ENCODE measurements around the gene PCDHB2.
"Not testable (repeated sequence)": the region's sequence is repeated elsewhere in the genome, so short reads cannot be mapped to it uniquely, and the experiment has no call there.

The PCDHB2 gene

GRCh38 chr5:141094481-141095262 is at the start of gene PCDHB2:
PCDHB2 (plus strand) TSS chr5:141094615; CDS start chr5:141094791, 176 bp downstream.
- Histone ChIP-seq H3K4me3 (ENCODE audit: low read length) (peak within 1 kb of the TSS; percentile 33), H3K4me1 (ENCODE audit: control insufficient read depth, insufficient read depth, low read length) (no peaks in the 10 kb centered on the region), H3K27me3 (ENCODE audit: control insufficient read depth, insufficient read depth, low read length) (no peaks in the 10 kb centered on the region), H3K9ac (ENCODE audit: low read length) (no peak within 1 kb of the TSS), H3K27ac (ENCODE audit: low read depth, low read length) (no peak within 1 kb of the TSS), H3K36me3 (ENCODE audit: control insufficient read depth, insufficient read depth, low read length) (no peaks in the 10 kb centered on the region)

DNA sequence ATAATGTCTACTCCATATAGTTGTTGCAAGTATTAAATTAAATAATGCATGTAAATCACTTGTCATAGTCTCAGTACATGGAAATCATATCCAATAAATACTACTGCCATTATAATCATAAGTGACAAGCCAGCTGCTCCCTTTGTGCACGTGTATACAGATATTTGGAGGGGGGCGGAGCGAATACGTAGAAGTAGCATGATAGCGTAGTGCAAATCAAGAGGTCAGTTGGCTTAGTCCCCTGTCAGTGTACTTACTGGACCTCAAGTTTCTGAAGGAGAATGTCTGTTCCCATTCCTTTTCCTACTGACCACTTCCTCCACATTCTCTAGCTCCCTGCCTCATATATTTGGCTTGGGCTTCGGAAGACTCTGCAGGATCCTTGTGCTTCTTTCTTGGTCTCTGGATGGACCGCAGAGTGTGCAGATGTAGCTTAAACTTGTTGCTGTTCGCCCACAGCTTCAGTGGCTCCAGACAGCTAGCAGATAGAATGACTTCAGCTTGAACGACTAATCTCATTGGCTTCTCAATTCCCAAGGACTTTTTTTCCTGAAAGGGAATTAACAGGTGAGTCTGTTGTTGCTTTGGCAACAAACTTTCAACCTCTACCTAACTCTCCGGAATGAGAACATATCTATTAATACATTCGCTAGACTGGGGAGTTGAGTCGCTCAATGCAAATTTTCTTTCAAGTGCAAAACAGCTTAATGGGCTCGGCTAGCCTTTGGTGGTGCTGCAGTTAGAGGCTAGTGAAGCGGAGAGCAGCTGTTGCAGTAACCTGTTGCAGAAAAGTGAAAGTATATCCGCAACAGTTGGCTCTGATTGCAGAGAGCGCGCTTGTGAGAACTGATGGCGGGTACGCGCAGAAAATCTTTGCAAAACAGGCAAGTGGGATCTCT is 43.5 kb upstream of the PCDHB2 start, which contains the start of gene PCDHB1:
TSS of gene PCDHB1 (plus strand) at position 753 of the 899 bp plus-strand sequence. CDS start at position 850, 97 bp downstream.
- no peaks in the 10 kb centered on the region for H3K36me3 ChIP-seq (ENCODE audit: control insufficient read depth, insufficient read depth, low read length)
- H3K4me1 ChIP-seq (ENCODE audit: control insufficient read depth, insufficient read depth, low read length) = no peaks in the 10 kb centered on the region
- no peak within 1 kb of the TSS for H3K27ac ChIP-seq (ENCODE audit: low read depth, low read length)
- no peak within 1 kb of the TSS for H3K9ac ChIP-seq (ENCODE audit: low read length)
- H3K4me3 ChIP-seq (ENCODE audit: low read length) = peak within 1 kb of the TSS; percentile 79
- no peaks in the 10 kb centered on the region for H3K27me3 ChIP-seq (ENCODE audit: control insufficient read depth, insufficient read depth, low read length)

- Histone ChIP-seq H3K4me1 (ENCODE audit: control insufficient read depth, insufficient read depth, low read length) (no peaks in the 10 kb centered on the region), H3K27ac (ENCODE audit: low read depth, low read length) (no peak overlapping the region), H3K4me3 (ENCODE audit: low read length) (peak overlapping the region; percentile 79), H3K27me3 (ENCODE audit: control insufficient read depth, insufficient read depth, low read length) (no peaks in the 10 kb centered on the region), H3K9ac (ENCODE audit: low read length) (no peak overlapping the region), H3K36me3 (ENCODE audit: control insufficient read depth, insufficient read depth, low read length) (no peaks in the 10 kb centered on the region)
Observed at GRCh38 chr5:141051521-141051866, 42.9 kb upstream of the PCDHB2 start.

GRCh38 chr5:141077826-141078225 is 16.6 kb upstream of the PCDHB2 start:
- Histone ChIP-seq H3K4me1 (ENCODE audit: control insufficient read depth, insufficient read depth, low read length) (no peaks in the 10 kb centered on the region), H3K27me3 (ENCODE audit: control insufficient read depth, insufficient read depth, low read length) (no peaks in the 10 kb centered on the region), H3K36me3 (ENCODE audit: control insufficient read depth, insufficient read depth, low read length) (no peaks in the 10 kb centered on the region), H3K9ac (ENCODE audit: low read length) (no peak overlapping the region), H3K4me3 (ENCODE audit: low read length) (no peak overlapping the region), H3K27ac (ENCODE audit: low read depth, low read length) (no peak overlapping the region)

DNA sequence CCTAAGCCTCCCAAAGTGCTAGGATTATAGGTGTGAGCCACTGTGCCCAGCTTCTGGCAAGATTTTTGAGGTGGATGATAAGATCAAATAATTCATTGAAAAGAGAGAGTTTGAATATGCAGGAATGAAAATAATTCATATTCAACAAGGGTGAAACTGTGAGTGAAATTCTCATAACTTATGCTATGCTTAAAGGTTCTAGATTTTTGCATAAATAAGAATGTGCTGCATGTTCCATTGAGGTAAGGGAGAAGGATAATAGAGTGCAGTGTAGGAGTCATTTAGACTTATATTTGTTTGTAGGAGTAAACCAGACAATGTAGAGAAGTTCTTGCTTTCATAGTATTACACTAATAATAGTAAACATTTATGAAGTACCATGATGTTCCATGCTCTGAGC is 12.2 kb upstream of the PCDHB2 start:
- Histone ChIP-seq H3K9ac (ENCODE audit: low read length) (no peak overlapping the region), H3K36me3 (ENCODE audit: control insufficient read depth, insufficient read depth, low read length) (no peaks in the 10 kb centered on the region), H3K27ac (ENCODE audit: low read depth, low read length) (no peak overlapping the region), H3K27me3 (ENCODE audit: control insufficient read depth, insufficient read depth, low read length) (no peaks in the 10 kb centered on the region), H3K4me3 (ENCODE audit: low read length) (no peak overlapping the region), H3K4me1 (ENCODE audit: control insufficient read depth, insufficient read depth, low read length) (no peaks in the 10 kb centered on the region)

DNA sequence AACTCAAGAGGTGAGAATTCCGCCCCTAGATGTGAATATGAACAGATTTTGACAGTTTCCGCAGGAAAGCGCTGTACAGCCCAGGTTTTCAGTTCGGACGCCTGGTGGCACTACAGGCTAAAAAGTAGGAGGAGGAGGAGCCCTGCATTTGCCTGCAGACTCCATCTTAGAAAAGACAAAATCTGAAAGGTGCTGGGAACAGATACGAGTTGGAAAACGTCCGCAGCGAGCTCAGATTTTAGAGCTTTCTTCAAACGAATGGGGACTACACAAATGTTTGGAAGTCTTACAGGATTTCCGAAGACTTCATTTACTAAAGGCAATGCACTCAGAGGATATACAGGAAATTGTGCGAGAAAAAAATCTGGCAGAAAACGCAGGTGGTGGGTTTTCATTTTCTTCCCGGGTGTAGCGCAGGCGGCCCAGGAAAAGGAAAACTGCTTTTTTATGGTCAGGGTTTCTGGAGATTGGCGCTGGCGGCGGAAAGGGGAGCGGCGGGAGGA is 9.9 kb upstream of the PCDHB2 start:
- Histone ChIP-seq H3K4me1 (ENCODE audit: control insufficient read depth, insufficient read depth, low read length) (no peaks in the 10 kb centered on the region), H3K9ac (ENCODE audit: low read length) (no peak overlapping the region), H3K4me3 (ENCODE audit: low read length) (peak overlapping the region; percentile 62), H3K27ac (ENCODE audit: low read depth, low read length) (peak overlapping the region; percentile 52), H3K27me3 (ENCODE audit: control insufficient read depth, insufficient read depth, low read length) (no peaks in the 10 kb centered on the region), H3K36me3 (ENCODE audit: control insufficient read depth, insufficient read depth, low read length) (no peaks in the 10 kb centered on the region)

- H3K4me3 ChIP-seq (ENCODE audit: low read length) = peak overlapping the region; percentile 33
Observed at GRCh38 chr5:141095263-141095641, 837 bp downstream of the PCDHB2 start.

DNA sequence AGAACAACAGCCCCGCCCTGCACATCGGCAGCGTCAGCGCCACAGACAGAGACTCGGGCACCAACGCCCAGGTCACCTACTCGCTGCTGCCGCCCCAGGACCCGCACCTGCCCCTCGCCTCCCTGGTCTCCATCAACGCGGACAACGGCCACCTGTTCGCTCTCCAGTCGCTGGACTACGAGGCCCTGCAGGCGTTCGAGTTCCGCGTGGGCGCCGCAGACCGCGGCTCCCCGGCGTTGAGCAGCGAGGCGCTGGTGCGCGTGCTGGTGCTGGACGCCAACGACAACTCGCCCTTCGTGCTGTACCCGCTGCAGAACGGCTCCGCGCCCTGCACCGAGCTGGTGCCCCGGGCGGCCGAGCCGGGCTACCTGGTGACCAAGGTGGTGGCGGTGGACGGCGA is 1.8 kb downstream of the PCDHB2 start:
- not testable (repeated sequence) for H3K27me3 ChIP-seq (ENCODE audit: control insufficient read depth, insufficient read depth, low read length); H3K27ac ChIP-seq (ENCODE audit: low read depth, low read length); H3K9ac ChIP-seq (ENCODE audit: low read length); H3K4me3 ChIP-seq (ENCODE audit: low read length); H3K36me3 ChIP-seq (ENCODE audit: control insufficient read depth, insufficient read depth, low read length); H3K4me1 ChIP-seq (ENCODE audit: control insufficient read depth, insufficient read depth, low read length)

More at GRCh38 chr5:141095263-141095641, 837 bp downstream of the PCDHB2 start:
- Histone ChIP-seq H3K4me1 (ENCODE audit: control insufficient read depth, insufficient read depth, low read length) (no peaks in the 10 kb centered on the region), H3K27ac (ENCODE audit: low read depth, low read length) (no peak overlapping the region), H3K27me3 (ENCODE audit: control insufficient read depth, insufficient read depth, low read length) (no peaks in the 10 kb centered on the region), H3K36me3 (ENCODE audit: control insufficient read depth, insufficient read depth, low read length) (no peaks in the 10 kb centered on the region), H3K9ac (ENCODE audit: low read length) (no peak overlapping the region)

DNA sequence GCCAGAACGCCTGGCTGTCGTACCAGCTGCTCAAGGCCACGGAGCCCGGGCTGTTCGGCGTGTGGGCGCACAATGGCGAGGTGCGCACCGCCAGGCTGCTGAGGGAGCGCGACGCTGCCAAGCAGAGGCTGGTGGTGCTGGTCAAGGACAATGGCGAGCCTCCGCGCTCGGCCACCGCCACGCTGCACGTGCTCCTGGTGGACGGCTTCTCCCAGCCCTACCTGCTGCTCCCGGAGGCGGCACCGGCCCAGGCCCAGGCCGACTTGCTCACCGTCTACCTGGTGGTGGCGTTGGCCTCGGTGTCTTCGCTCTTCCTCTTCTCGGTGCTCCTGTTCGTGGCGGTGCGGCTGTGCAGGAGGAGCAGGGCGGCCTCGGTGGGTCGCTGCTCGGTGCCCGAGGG is 2.2 kb downstream of the PCDHB2 start:
- not testable (repeated sequence) for H3K4me1 ChIP-seq (ENCODE audit: control insufficient read depth, insufficient read depth, low read length); H3K36me3 ChIP-seq (ENCODE audit: control insufficient read depth, insufficient read depth, low read length); H3K9ac ChIP-seq (ENCODE audit: low read length); H3K27ac ChIP-seq (ENCODE audit: low read depth, low read length); H3K27me3 ChIP-seq (ENCODE audit: control insufficient read depth, insufficient read depth, low read length); H3K4me3 ChIP-seq (ENCODE audit: low read length)

DNA sequence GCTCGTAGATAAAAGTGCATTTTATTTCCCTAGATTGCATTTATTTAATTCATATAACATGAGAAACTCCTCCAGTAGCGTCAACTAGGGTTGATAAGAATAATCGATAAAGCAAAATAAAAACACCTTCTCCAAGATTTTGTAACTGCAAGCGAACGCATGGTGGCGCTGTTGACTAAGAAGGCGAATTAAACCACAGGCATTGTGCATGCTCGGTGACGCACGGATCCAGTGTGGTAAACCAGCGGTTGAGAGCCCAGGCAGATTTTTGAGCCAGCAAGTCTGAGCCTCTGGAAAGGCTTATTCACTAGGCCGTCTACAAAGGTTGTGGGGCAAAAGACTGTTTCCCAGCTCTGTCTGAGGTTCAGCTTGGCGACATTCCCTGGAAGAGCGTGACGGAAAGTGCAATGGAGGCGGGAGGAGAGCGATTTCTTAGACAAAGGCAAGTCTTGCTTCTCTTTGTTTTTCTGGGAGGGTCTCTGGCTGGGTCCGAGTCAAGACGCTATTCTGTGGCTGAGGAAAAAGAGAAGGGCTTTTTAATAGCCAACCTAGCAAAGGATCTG is 5.9 kb downstream of the PCDHB2 start, which contains the start of gene PCDHB3:
TSS of gene PCDHB3 (plus strand) at position 231 of the 563 bp plus-strand sequence. CDS start at position 408, 177 bp downstream.
- peak within 1 kb of the TSS; percentile 25 for H3K4me3 ChIP-seq (ENCODE audit: low read length)
- no peaks in the 10 kb centered on the region for H3K27me3 ChIP-seq (ENCODE audit: control insufficient read depth, insufficient read depth, low read length)
- no peaks in the 10 kb centered on the region for H3K36me3 ChIP-seq (ENCODE audit: control insufficient read depth, insufficient read depth, low read length)
- no peaks in the 10 kb centered on the region for H3K4me1 ChIP-seq (ENCODE audit: control insufficient read depth, insufficient read depth, low read length)
- H3K27ac ChIP-seq (ENCODE audit: low read depth, low read length) = no peak within 1 kb of the TSS
- no peak within 1 kb of the TSS for H3K9ac ChIP-seq (ENCODE audit: low read length)

GRCh38 chr5:141101059-141101458 is 6.6 kb downstream of the PCDHB2 start:
- Histone ChIP-seq H3K9ac (ENCODE audit: low read length) (no peak overlapping the region), H3K4me3 (ENCODE audit: low read length) (peak overlapping the region; percentile 25)

DNA sequence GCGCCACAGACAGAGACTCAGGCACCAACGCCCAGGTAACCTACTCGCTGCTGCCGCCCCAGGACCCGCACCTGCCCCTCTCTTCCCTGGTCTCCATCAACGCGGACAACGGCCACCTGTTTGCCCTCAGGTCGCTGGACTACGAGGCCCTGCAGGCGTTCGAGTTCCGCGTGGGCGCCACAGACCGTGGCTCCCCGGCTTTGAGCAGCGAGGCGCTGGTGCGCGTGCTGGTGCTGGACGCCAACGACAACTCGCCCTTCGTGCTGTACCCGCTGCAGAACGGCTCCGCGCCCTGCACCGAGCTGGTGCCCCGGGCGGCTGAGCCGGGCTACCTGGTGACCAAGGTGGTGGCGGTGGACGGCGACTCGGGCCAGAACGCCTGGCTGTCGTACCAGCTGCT is 7.7 kb downstream of the PCDHB2 start:
- H3K27me3 ChIP-seq (ENCODE audit: control insufficient read depth, insufficient read depth, low read length); H3K36me3 ChIP-seq (ENCODE audit: control insufficient read depth, insufficient read depth, low read length); H3K4me3 ChIP-seq (ENCODE audit: low read length): not testable (repeated sequence)

More at GRCh38 chr5:141101059-141101458, 6.6 kb downstream of the PCDHB2 start:
- Histone ChIP-seq H3K27me3 (ENCODE audit: control insufficient read depth, insufficient read depth, low read length) (no peaks in the 10 kb centered on the region), H3K36me3 (ENCODE audit: control insufficient read depth, insufficient read depth, low read length) (no peaks in the 10 kb centered on the region), H3K4me1 (ENCODE audit: control insufficient read depth, insufficient read depth, low read length) (no peaks in the 10 kb centered on the region), H3K27ac (ENCODE audit: low read depth, low read length) (no peak overlapping the region)

More for the DNA sequence above, 7.7 kb downstream of the PCDHB2 start:
- not testable (repeated sequence) for H3K27ac ChIP-seq (ENCODE audit: low read depth, low read length); H3K9ac ChIP-seq (ENCODE audit: low read length); H3K4me1 ChIP-seq (ENCODE audit: control insufficient read depth, insufficient read depth, low read length)

Measured in rectal smooth muscle tissue (tissue), 1 donor.